Urinary bladder (tissue), 4 donors: Measurements from ENCODE around the gene TBX15. TPM values are rescaled to one million over a fixed set of nuclear protein-coding genes. Genes with fewer than 3 reads are reported as not detected.

ENCODE experiments used
- DNase-seq: peaks from one replicate; pipeline ENCODE4 v3.0.0-alpha.2; 2015; ENCODE audit errors: extremely low spot score
- H3K27ac ChIP-seq: one replicate; pipeline ENCODE4 v1.5.1; 2013; ENCODE audit warnings: low read depth, mild to moderate bottlenecking, moderate library complexity
- H3K36me3 ChIP-seq: one replicate; pipeline ENCODE4 v1.6.1; 2013; ENCODE audit warnings: mild to moderate bottlenecking, moderate library complexity; ENCODE audit not compliant: insufficient read depth
- H3K4me1 ChIP-seq: one replicate; pipeline ENCODE4 v1.6.1; 2013; ENCODE audit warnings: mild to moderate bottlenecking, moderate library complexity; ENCODE audit not compliant: insufficient read depth
- H3K4me3 ChIP-seq: one replicate; pipeline ENCODE4 v1.5.1; 2013; ENCODE audit warnings: low read depth, low read length
- WGBS: extraction: QIAGEN DNeasy Blood & Tissue Kit; methylation state at CpG from one replicate; pipeline ENCODE4 v1.1.7; 2013; 5-methylcytosine and 5-hydroxymethylcytosine counted together
- polyA plus RNA-seq: library from polyadenylated mRNA; stranded (reverse); fragments of 200-250 nt; gene quantifications from one replicate; pipeline ENCODE4 v1.2.3, GENCODE V29; 2013
- total RNA-seq: library from RNA; depleted of rRNA; stranded (reverse); fragments of >200 nt; gene quantifications from one replicate; pipeline ENCODE4 v1.2.3, GENCODE V29; 2014
- donor health status: healthy with polysubstance abuse.
- donor health status: healthy.

The TBX15 gene
- total and polyA plus RNA-seq, 2 donors = 0.38 to 5.2 TPM

DNA sequence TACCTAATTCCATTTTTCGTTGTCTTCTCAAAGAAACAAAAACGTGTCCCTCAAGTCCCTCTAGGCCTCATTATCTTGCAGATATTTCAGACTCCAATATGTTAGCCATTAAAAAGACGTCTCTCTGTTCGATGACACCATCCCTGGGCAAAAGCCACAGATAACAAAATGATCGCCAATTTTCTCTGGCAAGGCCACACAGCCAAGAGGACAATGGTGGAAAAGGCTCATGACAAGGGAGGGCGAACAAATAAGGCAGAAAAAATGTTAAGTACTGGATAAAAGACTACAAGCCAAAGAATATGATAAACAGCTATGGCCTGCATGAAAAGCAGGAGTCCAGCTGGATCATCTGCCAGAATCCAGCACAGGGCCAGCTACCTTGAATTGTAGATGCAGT is 82.9 kb downstream of the TBX15 start:
- DNase-seq = no peak
- no peak overlapping the region for H3K4me3 ChIP-seq
- H3K27ac ChIP-seq = no peak overlapping the region
- 68% methylated on average over 6 of the region's 6 CpGs for WGBS
- H3K4me1 ChIP-seq = no peaks in the 10 kb centered on the region
- H3K36me3 ChIP-seq = no peaks in the 10 kb centered on the region

DNA sequence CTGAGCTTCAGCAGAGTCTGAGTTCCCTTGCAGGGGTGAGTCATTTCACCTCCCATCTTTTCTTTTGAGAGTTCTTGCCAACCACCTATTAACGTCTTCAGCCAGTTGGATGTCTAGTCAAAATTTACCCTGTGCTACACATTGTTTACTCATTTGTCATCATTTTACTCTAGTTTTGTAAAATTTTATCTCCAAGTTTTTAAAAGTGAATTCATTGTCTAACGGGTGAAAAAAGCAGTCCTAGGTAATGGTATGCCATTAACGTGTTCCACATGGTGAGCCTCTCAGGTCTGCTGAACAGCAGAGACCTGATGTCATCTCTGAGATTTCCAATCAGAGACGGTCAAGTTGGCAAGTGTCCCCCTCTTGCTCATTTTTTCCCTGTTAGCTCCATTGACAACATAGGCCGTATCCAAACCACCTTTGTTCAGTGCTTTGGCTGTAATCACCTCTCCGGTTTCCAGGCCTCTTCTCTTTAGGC is 85.4 kb downstream of the TBX15 start:
- H3K27ac ChIP-seq = no peak overlapping the region
- no peaks in the 10 kb centered on the region for H3K4me1 ChIP-seq
- DNase-seq = no peak
- 80% methylated on average over 6 of the region's 6 CpGs for WGBS
- H3K36me3 ChIP-seq = no peaks in the 10 kb centered on the region
- no peak overlapping the region for H3K4me3 ChIP-seq

DNA sequence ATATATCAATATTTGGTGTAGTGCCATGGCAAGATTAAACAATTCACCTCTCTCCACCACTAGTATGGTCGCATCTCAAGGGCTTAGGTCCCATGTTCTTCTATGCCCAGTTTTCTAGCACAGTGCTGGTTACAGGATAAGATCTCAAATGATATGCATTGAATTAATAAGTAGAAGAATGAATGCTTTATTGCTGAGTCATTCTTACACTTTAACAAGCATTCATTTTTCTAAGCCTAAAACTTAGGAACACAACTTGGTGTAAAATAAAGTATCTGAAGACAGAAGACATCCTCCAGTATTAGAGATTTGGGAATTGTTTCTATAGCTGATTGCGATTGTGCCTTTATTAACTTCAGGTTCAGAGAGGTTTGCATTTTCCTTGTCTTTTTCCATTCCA is 85.8 kb downstream of the TBX15 start:
- no peak overlapping the region for H3K4me3 ChIP-seq
- no peak overlapping the region for H3K27ac ChIP-seq
- no peak for DNase-seq
- 91% methylated on average over 2 of the region's 2 CpGs for WGBS
- H3K36me3 ChIP-seq = no peaks in the 10 kb centered on the region
- H3K4me1 ChIP-seq = no peaks in the 10 kb centered on the region

DNA sequence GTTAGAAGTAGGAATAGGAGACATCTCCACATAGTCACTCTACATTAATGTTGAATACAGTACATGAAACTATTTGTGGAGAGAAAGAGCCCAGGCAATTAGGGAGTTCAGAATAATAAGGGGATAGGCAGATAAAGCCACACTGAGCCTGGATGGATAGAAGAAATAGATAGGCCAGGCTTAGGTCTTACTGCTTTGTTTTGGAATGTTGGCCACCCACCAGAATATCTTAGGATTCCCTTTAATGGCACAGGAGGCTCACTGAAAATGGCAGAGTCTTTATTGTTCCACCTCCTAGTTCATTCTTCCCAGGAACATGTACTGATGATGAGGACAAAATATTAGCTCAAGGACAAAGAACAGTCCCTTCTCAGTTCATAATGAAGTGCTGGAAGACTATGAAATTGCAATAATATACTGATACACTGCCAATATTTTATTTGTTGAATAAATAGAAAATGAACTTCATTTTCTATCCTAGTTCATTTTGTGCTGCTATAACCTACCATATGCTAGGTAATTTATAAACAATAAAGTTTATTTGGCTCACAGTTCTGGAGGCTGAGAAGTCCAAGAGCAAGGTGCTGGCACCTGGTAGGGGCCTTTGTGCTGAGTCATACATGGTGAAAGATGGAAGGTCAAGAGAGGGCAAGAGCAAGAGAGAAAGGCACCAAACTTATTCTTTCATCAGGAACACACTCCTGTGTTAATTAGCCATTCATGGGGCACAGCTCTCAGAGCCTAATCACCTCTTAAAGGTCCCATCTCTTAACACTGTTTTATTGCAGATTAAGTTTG is 87.3 kb downstream of the TBX15 start:
- no peak overlapping the region for H3K27ac ChIP-seq
- H3K4me3 ChIP-seq = no peak overlapping the region
- no peaks in the 10 kb centered on the region for H3K4me1 ChIP-seq
- no peaks in the 10 kb centered on the region for H3K36me3 ChIP-seq
- no peak for DNase-seq

DNA sequence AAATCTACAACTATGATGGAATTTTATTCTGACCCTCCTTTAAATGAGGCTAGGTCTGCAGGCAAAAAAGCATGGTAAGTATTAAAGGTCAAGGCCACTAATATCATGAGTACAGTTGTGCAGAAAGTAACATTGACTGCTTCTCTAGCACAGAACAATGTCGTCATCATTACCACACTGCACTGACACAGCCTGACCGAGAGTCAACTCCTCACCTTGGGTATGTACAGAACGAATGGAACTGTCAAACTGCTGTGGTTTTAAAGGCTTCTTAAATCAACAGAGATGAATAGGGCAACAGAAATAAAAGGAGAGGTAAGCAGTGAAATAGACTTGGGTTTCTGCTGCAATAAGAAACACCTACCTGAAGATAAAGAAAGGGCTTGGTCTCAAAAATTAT is 88.8 kb downstream of the TBX15 start:
- H3K27ac ChIP-seq = no peak overlapping the region
- 46% methylated on average over 3 of the region's 3 CpGs for WGBS
- no peaks in the 10 kb centered on the region for H3K36me3 ChIP-seq
- no peak for DNase-seq
- H3K4me1 ChIP-seq = no peaks in the 10 kb centered on the region
- H3K4me3 ChIP-seq = no peak overlapping the region

DNA sequence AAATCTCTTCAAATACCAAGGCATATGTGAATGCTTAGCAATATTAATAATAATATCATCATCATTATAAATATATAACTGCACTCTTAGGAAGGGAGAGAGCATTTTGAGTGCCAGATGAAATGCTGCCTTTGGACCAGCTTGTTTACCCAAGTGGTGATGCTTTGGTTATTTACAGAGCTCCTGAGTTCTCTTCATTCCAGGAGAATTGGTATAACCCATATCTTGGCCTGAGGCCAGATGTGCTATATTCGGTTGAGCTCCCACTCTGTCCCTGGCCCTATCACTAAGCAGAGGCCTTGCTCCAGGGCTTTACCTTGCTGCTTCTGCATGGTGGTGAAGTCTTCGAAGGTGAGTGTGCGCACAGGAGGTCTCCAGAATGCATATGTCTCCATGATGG is 89.4 kb downstream of the TBX15 start:
- Histone ChIP-seq H3K27ac (no peak overlapping the region), H3K4me1 (no peaks in the 10 kb centered on the region), H3K36me3 (no peaks in the 10 kb centered on the region), H3K4me3 (no peak overlapping the region)
- WGBS = 78% methylated on average over 3 of the region's 3 CpGs
- DNase-seq = no peak

DNA sequence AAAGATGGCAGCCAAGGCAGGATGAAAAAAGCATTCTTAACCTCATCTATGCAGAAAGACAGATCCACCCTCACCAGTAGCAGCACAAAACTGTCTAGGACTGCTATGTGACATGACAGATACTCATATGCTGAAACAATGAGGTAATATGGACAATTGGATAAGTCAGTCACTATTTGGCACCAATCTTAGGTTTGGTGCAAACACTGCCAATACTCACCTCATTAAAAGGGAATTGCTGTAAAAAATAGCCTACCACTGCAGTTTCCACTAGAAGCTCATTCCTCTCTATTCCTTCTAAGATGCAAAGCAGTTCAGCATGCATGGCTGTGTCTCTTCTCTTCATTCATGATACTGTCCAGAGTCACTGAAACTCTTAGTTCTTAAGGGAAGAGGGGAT is 91.7 kb downstream of the TBX15 start:
- Histone ChIP-seq H3K4me3 (no peak overlapping the region), H3K4me1 (no peaks in the 10 kb centered on the region)
- DNase-seq = no peak

DNA sequence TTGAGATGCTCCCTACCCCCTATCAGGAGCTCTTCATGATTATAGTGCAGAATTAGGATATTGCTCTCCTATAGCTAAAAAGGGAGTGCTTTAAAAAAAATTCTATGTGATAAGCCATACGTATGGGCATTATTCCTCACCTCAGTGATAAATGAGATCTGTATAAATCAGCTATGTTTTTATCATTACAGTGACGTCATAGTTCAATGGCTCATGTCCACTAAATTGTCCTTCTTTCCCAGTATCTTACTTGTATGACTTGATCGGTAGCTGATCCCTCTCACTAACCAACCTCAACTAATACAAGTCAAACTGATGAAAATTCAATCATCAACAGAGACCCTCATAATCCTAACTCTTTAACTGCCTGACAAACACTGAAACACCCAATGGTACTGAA is 93.3 kb downstream of the TBX15 start:
- Histone ChIP-seq H3K27ac (no peak overlapping the region), H3K36me3 (no peaks in the 10 kb centered on the region), H3K4me1 (no peaks in the 10 kb centered on the region), H3K4me3 (no peak overlapping the region)
- no peak for DNase-seq
- 83% methylated on average over 3 of the region's 3 CpGs for WGBS

More for the DNA sequence above, 91.7 kb downstream of the TBX15 start:
- Histone ChIP-seq H3K27ac (no peak overlapping the region), H3K36me3 (no peaks in the 10 kb centered on the region)

DNA sequence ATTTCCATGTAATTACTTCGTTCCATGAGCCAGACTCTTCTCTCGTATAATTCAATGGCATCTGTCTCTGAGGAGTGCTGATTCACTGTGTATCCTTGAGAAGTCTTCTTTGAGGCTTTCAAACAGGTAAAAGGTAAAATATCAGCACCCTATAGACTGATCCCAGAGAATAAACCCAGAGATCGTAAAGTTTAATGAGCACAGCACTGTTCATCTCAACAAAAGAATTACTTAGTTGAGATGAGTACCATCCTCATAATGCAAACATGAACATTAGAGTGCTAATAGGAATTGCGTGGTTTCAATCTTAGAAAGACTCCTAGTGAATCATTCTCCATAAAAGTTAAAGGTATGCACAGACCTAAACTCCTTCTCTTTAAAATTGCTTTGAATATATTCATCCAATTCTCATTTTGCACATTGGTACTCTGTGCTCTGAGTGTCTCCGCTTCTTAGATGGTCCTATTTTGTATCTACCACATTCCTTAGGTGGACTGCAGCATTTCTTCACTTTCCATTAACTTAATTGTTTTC is 97.2 kb downstream of the TBX15 start:
- no peak overlapping the region for H3K4me3 ChIP-seq
- no peaks in the 10 kb centered on the region for H3K36me3 ChIP-seq
- WGBS = 78% methylated on average over 5 of the region's 5 CpGs
- DNase-seq = no peak
- H3K27ac ChIP-seq = no peak overlapping the region
- H3K4me1 ChIP-seq = no peaks in the 10 kb centered on the region

DNA sequence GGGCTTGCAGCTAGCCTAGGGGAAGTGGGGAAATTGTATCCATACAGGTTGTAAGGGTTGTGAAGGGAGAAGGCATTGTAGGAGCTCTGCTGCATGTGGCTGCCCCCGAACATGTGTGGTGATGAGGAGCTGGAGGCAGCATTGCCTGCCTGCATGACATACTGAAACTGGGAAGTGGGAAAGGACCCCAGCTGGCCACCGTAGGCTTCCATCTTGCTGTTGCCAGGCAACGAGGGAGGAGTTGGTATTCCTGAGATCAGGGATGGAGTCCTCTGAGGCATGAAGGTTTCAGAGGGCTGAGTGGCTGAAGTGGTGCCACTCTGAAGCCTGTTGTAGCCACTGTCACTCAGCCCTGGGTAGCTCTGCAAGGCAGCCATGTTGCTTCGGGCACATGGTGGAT is 103.2 kb downstream of the TBX15 start:
- H3K27ac ChIP-seq = no peak overlapping the region
- DNase-seq = no peak
- H3K4me3 ChIP-seq = no peak overlapping the region
- no peaks in the 10 kb centered on the region for H3K4me1 ChIP-seq
- no peaks in the 10 kb centered on the region for H3K36me3 ChIP-seq
- WGBS = 88% methylated on average over 4 of the region's 4 CpGs

DNA sequence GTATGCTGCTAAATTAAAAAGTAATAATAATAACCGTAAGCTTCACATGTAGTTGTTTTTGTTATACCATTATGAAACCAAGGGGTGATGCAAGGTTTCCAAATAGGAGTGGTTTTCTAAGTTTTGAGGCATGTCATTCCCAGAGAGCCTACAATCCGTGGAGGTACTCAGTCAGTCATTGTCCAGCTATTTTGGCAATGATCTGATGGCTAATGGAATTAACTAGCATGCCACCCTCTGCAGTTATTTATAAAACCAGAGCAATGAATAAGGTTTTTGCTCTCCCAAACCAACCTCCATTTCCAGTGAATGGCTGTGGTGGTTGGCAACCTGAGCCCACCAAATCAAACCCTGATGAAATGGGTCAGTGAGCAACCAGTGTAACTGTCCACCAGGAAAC is 106.4 kb downstream of the TBX15 start:
- no peak overlapping the region for H3K27ac ChIP-seq
- DNase-seq = no peak
- H3K4me3 ChIP-seq = no peak overlapping the region
- H3K4me1 ChIP-seq = no peaks in the 10 kb centered on the region
- H3K36me3 ChIP-seq = no peaks in the 10 kb centered on the region
- 76% methylated on average over 2 of the region's 2 CpGs for WGBS

DNA sequence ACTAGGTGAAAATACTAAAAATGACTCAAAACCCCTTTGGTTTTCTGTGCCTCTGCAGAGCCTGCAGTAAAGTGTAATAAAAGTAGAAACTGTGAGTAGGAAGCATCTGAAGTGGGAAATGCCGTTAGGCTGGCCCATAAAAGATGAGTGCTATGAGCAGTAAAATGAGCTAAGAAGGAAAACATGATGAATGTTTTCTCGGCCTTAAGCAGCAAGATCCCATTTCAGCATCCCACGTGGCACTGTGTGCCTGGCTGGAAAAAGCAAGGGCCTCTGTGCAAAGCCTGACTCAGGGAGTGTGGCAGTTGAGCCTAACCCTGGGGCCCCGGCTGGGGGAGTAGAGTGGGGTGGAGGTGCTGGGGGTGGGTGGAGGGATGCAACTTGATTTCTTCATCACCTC is 109.5 kb downstream of the TBX15 start:
- WGBS = 31% methylated on average over 4 of the region's 4 CpGs
- DNase-seq = no peak

DNA sequence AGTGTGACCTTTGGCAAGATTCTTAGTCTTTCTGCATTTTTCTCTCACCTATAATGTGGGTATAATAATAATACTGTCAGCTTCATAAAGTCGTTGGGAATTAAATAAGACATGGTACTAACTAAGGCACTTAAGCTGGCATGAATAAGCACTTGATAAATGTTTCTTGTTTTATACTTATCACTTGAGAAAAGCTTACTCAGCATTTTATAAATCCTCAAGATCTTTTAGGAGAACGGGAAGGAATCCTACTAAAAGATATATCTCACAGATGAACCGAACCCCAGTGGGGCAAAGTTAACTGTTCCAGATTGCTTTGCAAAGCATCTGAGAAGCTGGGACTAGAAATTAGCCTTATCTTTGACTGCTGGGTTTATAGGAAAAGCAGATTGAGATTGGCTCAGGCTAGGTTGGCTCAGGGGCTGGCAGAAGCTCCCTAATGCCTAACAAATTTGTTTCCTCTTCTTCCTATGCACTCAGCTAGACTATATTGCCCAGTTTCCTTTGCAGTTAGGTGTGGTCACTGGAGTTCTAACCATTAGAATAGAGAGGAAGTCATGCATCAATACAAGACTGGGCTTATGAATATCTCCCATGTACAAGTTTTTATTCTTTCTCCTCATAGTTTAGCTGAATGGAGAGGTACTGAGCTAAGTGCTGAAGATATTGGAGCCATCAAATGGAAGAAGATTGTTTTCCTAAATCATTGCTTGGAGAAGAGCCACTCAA is 110.3 kb downstream of the TBX15 start:
- Histone ChIP-seq H3K27ac (no peak overlapping the region), H3K4me3 (no peak overlapping the region), H3K4me1 (no peaks in the 10 kb centered on the region), H3K36me3 (no peaks in the 10 kb centered on the region)
- 48% methylated on average over 3 of the region's 3 CpGs for WGBS
- DNase-seq = no peak

More for the DNA sequence above, 109.5 kb downstream of the TBX15 start:
- no peak overlapping the region for H3K27ac ChIP-seq
- H3K4me1 ChIP-seq = no peaks in the 10 kb centered on the region
- H3K4me3 ChIP-seq = no peak overlapping the region
- H3K36me3 ChIP-seq = no peaks in the 10 kb centered on the region

DNA sequence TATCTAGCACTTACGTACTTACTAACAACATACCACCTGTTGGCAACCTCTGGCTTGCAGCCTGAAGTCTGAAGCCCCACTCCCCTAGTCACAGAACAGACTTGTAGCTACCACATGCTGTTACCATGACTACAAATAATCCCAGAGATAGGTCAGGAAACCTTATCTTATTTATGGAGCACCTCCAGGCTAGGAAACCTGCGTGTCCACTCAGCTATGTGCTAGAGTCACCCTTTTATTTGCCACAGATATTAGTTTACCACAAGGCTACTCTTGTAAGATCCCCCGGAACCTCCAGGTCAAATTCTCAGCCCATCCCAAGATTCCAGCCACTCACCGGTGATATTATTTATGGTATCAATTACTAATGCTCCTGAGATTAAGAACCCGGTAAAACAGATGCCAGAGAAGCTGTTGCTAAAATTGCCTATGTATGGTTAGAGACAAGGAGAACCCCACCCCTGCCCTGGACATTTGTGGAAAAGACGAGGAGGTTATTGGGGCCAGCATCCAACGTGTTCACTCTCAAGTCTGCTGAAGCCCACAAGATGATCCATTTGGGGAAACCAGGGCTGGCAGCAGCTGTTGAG is 116.5 kb downstream of the TBX15 start:
- Histone ChIP-seq H3K4me3 (no peak overlapping the region), H3K4me1 (no peaks in the 10 kb centered on the region), H3K36me3 (no peaks in the 10 kb centered on the region), H3K27ac (no peak overlapping the region)
- DNase-seq = no peak
- WGBS = 51% methylated on average over 7 of the region's 7 CpGs
